T-helper 2 cell treated with Interferon-gamma antibody and Interleukin-4, amounts not matched to agents 100 ng/mL and 5 ng/mL, for 36 hours (primary cell): ENCODE data around the gene FNDC11. TPM values are rescaled to one million over a fixed set of nuclear protein-coding genes. Genes with fewer than 3 reads are reported as not detected.

Experiments used
- intact Hi-C: fragments of 100-400 bp; cut with micrococcal nuclease; formaldehyde crosslinking; loops from one replicate; pipeline ENCODE4 v1.15.1; 2023
- total RNA-seq: library from RNA; stranded (reverse); gene quantifications from 2 replicates; pipeline ENCODE4 v1.2.3, GENCODE V29; 2022

Gene FNDC11
- total RNA-seq, 1 donor from 2014 or later = 0.66 TPM

- intact Hi-C loops = no loop called here
These were observed 11.9 kb downstream of the FNDC11 start for GRCh38 chr20:63565699-63566335.

- intact Hi-C loops = no loop called here
These were observed 12.6 kb downstream of the FNDC11 start for GRCh38 chr20:63566395-63567135.

GRCh38 chr20:63567136-63567385, 13.1 kb downstream of the FNDC11 start:
- intact Hi-C loops = no loop called here

- intact Hi-C loops = no loop called here
These were observed 13.6 kb downstream of the FNDC11 start for GRCh38 chr20:63567386-63568169.

- intact Hi-C loops = no loop called here
These were observed 14.4 kb downstream of the FNDC11 start for GRCh38 chr20:63568170-63568981.

GRCh38 chr20:63568986-63569949, 15.3 kb downstream of the FNDC11 start:
- intact Hi-C loops = no loop called here

GRCh38 chr20:63570281-63571086, 16.5 kb downstream of the FNDC11 start:
- intact Hi-C loops = loop anchor here (5.0 to 10.0 kb wide), 2 partner anchors 33 to 54 kb away; partner anchors contain the start of genes GMEB2 and PTK6

GRCh38 chr20:63571087-63571478, 17.1 kb downstream of the FNDC11 start:
- intact Hi-C loops = loop anchor here (5.0 to 10.0 kb wide), 2 partner anchors 34 to 54 kb away; partner anchors contain the start of genes GMEB2 and PTK6

GRCh38 chr20:63572071-63572787, 18.3 kb downstream of the FNDC11 start:
- intact Hi-C loops = loop anchor here (5.0 to 10.0 kb wide), 2 partner anchors 35 to 53 kb away; partner anchors contain the start of genes GMEB2 and PTK6

GRCh38 chr20:63572788-63573646, 19.1 kb downstream of the FNDC11 start:
- intact Hi-C loops = loop anchor here (5.0 to 10.0 kb wide), 2 partner anchors 36 to 52 kb away; partner anchors contain the start of genes GMEB2 and PTK6

GRCh38 chr20:63573647-63574131, 19.7 kb downstream of the FNDC11 start:
- intact Hi-C loops = loop anchor here (5.0 to 10.0 kb wide), 2 partner anchors 36 to 51 kb away; partner anchors contain the start of genes GMEB2 and PTK6

- intact Hi-C loops = loop anchor here (5.0 to 10.0 kb wide), 2 partner anchors 37 to 51 kb away; partner anchors contain the start of genes GMEB2 and PTK6
These were observed 20.3 kb downstream of the FNDC11 start, which contains the start of gene HELZ2 for GRCh38 chr20:63574156-63574828. Gene HELZ2, minus strand, starts transcription at chr20:63574239. Its CDS starts 1,854 bp downstream, at chr20:63572385.

- intact Hi-C loops = loop anchor here (5.0 to 10.0 kb wide), 2 partner anchors 38 to 50 kb away; partner anchors contain the start of genes GMEB2 and PTK6
These were observed 21.1 kb downstream of the FNDC11 start for GRCh38 chr20:63574829-63575743.

GRCh38 chr20:63576311-63576710, 22.4 kb downstream of the FNDC11 start:
- intact Hi-C loops = loop anchor here (10.0 kb wide), 1 partner anchor 48 kb away; the partner anchor contains the start of gene GMEB2

GRCh38 chr20:63577317-63577894, 23.4 kb downstream of the FNDC11 start:
- intact Hi-C loops = loop anchor here (10.0 kb wide), 1 partner anchor 47 kb away; the partner anchor contains the start of gene GMEB2
